ENCODE data around the gene OSBPL2.

Gene OSBPL2

GRCh38 chr20:62198931-62199330 lies 39.4 kb upstream of the OSBPL2 start:
- CTCF ChIA-PET = interaction anchor here (0.5 to 1.0 kb wide), 2 partner anchors 11 to 643 kb away, joined by 3 to 4 read pairs; no protein-coding TSS in a partner anchor
- no peak for TF ChIP-seq CTCF (conservative IDR thresholded peaks at IDR 0.05; ENCODE audit: low read depth)
- POLR2A ChIA-PET (ENCODE audit: low non-redundant PET) = no interaction called here
- DNase-seq (ENCODE audit: low spot score) = no peak
- no peak overlapping the region for H3K27ac ChIP-seq

GRCh38 chr20:62200491-62201172 lies 37.7 kb upstream of the OSBPL2 start:
- no peak for DNase-seq (ENCODE audit: low spot score)
- no peak for TF ChIP-seq CTCF (conservative IDR thresholded peaks at IDR 0.05; ENCODE audit: low read depth)
- ChIA-PET CTCF (interaction anchor here (0.8 kb wide), 1 partner anchor 94 kb away, joined by 3 read pairs; no protein-coding TSS in a partner anchor), POLR2A (ENCODE audit: low non-redundant PET) (no interaction called here)
- 0 out of 2 replicates have a peak overlapping the region, but pooled peaks have one; percentile 61 for H3K27ac ChIP-seq

- H3K27ac ChIP-seq = peak overlapping the region; percentile 61; the same call in 1 of the 2 replicates
- TF ChIP-seq CTCF (conservative IDR thresholded peaks at IDR 0.05; ENCODE audit: low read depth) = no peak
- CTCF ChIA-PET = interaction anchor here (0.8 kb wide), 1 partner anchor 95 kb away, joined by 3 read pairs; no protein-coding TSS in a partner anchor
- POLR2A ChIA-PET (ENCODE audit: low non-redundant PET) = no interaction called here
- DNase-seq (ENCODE audit: low spot score) = no peak
Observed at GRCh38 chr20:62201173-62202082, 36.9 kb upstream of the OSBPL2 start.

GRCh38 chr20:62202083-62202395 lies 36.3 kb upstream of the OSBPL2 start:
- TF ChIP-seq CTCF (conservative IDR thresholded peaks at IDR 0.05; ENCODE audit: low read depth) = no peak
- ChIA-PET POLR2A (ENCODE audit: low non-redundant PET) (no interaction called here), CTCF (no interaction called here)
- DNase-seq (ENCODE audit: low spot score) = no peak
- peak overlapping the region; percentile 61; the same call in 1 of the 2 replicates for H3K27ac ChIP-seq

- CTCF ChIA-PET = interaction anchor here (0.6 kb wide), 1 partner anchor 1947 kb away, joined by 3 read pairs; no protein-coding TSS in a partner anchor
- H3K27ac ChIP-seq = peak overlapping the region; percentile 61
- no peak for TF ChIP-seq CTCF (conservative IDR thresholded peaks at IDR 0.05; ENCODE audit: low read depth)
- POLR2A ChIA-PET (ENCODE audit: low non-redundant PET) = interaction anchor here (0.6 kb wide), 1 partner anchor 15 kb away, joined by 13 read pairs; no protein-coding TSS in a partner anchor
- DNase-seq (ENCODE audit: low spot score) = no peak
Observed at GRCh38 chr20:62202676-62203377, 35.5 kb upstream of the OSBPL2 start.
